AG04449 (cell line): ENCODE measurements around the gene ZNF521.

Source experiments
- CTCF ChIA-PET: fragments of 350-600 bp; formaldehyde crosslinking; extraction: SDS; loops from one replicate; lab custom pipeline; 2021; ENCODE audit warnings: antibody characterized with exemption; lab: Yijun Ruan, JAX
- POLR2A ChIA-PET: fragments of 400-600, 350-600 bp; formaldehyde crosslinking; extraction: SDS; loops from one replicate; lab custom pipeline; 2020; ENCODE audit warnings: antibody characterized with exemption, inconsistent platforms; lab: Yijun Ruan, JAX
- DNase-seq: peaks from one replicate; pipeline ENCODE4 v3.0.0-alpha.2; 2010; ENCODE audit warnings: low read depth, low spot score
- H3K4me3 ChIP-seq: 2 replicates; pipeline ENCODE4 v1.5.1; 2011; ENCODE audit warnings: low read depth, mild to moderate bottlenecking, control low read depth, low read length
- TF ChIP-seq, protein P1 (sequence below): IDR thresholded peaks from one replicate; pipeline ENCODE4 v1.5.1; 2011; ENCODE audit warnings: mild to moderate bottlenecking, moderate library complexity, low read length, control low read depth, inconsistent platforms; ENCODE audit not compliant: insufficient read depth; ENCODE audit errors: missing control alignments

The ZNF521 gene

DNA sequence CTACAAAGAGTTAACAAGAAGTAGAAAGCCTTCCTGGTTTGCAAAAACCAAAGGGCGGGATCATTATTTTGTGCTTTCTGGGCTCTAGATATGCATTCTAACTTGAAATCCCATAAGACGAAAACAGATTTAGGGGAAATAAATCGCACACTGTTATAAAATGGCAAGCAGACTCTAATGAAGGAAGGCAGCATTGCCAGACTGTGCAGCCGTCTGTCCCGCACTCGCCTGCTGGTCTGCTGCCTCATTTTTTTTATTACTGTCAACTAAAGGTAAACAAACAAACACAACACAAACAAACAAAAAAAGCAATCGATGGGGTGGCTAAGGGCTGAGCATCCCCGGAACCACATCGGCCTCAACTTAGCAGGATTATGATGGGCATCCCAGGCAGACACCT, 24.4 kb downstream of the ZNF521 start:
- CTCF ChIA-PET, result interaction anchor here (1.6 kb wide), 1 partner anchor 10 kb away, joined by 3 read pairs; no protein-coding TSS in a partner anchor
- DNase-seq, result no peak
- TF ChIP-seq, protein P1, sequence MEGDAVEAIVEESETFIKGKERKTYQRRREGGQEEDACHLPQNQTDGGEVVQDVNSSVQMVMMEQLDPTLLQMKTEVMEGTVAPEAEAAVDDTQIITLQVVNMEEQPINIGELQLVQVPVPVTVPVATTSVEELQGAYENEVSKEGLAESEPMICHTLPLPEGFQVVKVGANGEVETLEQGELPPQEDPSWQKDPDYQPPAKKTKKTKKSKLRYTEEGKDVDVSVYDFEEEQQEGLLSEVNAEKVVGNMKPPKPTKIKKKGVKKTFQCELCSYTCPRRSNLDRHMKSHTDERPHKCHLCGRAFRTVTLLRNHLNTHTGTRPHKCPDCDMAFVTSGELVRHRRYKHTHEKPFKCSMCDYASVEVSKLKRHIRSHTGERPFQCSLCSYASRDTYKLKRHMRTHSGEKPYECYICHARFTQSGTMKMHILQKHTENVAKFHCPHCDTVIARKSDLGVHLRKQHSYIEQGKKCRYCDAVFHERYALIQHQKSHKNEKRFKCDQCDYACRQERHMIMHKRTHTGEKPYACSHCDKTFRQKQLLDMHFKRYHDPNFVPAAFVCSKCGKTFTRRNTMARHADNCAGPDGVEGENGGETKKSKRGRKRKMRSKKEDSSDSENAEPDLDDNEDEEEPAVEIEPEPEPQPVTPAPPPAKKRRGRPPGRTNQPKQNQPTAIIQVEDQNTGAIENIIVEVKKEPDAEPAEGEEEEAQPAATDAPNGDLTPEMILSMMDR, result no peak
- no peak overlapping the region for H3K4me3 ChIP-seq
- POLR2A ChIA-PET, result no interaction called here

DNA sequence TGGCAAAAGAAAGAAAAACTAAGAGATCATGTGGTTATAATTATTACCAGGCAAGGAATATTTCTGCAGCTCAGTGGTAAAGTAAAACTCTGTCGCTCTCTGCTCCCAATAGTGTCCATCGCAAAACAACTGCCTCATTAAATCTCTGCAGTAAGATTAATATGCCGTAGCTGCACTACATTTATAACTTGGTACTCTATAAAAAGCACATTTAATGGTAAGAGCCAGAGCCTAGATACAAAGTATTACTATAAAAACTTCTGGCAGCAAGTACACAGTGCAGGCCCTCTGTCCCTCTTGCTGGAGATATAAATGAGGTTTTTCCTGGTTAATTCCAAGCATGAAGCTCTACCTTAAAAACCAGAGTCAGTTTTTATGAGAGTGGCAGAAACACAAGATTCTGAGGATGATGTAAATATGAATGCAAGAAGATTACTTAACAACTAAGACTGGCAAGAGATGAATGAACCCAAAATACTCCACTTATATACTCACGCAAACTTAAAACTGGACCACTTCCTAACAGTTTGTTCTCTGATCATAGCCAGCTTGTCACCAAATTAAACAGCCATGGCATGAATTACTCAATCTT, 25.5 kb downstream of the ZNF521 start:
- TF ChIP-seq, protein P1, result no peak
- CTCF ChIA-PET, result interaction anchor here (1.6 kb wide), 1 partner anchor 9 kb away, joined by 3 read pairs; no protein-coding TSS in a partner anchor
- no peak overlapping the region for H3K4me3 ChIP-seq
- no peak for DNase-seq
- POLR2A ChIA-PET, result no interaction called here

DNA sequence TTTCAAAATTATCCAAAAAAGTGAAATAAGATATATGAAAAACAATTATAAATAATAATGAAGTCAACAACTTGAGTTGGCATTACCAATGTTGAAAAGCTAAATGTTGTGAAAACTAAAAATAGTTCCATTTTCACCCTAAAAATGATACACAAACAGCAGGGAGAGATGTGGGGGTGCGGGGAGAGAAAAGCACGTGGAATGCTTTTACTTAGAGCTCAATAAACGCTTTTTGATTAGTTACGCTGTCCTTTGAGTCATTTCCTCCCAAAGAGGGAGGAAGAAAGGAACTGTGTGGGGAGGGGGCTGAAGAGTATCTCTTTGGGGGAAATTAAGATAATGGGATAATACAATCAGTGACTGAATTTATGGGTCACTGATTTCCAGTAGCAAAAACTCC, 29.2 kb downstream of the ZNF521 start:
- TF ChIP-seq, protein P1, result no peak
- ChIA-PET POLR2A (no interaction called here), CTCF (interaction anchor here (1.6 kb wide), 1 partner anchor 12 kb away, joined by 3 read pairs; no protein-coding TSS in a partner anchor)
- DNase-seq, result no peak
- H3K4me3 ChIP-seq, result no peak overlapping the region

DNA sequence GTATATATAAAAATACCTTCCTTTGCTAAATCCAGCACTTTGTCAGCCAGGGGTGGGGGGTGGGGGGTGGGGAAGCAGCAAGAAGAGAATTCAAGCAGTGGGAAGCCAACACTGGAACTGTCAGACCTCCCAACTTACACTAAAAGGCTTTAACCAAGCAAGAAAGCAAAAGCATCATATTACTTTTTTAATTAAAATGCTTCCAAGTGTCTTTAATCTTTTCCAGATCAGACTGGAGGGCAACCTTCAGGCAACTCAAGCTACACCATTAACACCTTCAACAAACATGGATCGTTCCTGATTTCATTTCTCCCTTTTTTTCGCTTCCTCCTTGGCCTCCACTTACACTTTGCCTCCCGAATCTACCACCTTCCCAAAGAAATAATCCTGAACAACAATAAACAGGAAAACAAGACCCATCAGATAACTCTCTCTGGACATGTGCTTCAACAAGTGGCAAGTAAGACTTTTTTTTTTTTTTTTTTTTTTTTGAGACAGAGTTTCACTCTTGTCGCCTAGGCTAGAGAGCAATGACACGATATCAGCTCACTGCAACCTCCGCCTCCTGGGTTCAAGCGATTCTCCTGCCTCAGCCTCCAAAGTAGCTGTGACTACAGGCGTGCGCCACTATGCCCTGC, 35.5 kb downstream of the ZNF521 start:
- TF ChIP-seq, protein P1, result no peak
- ChIA-PET CTCF (interaction anchor here (1.4 kb wide), 1 partner anchor 10 kb away, joined by 3 read pairs; no protein-coding TSS in a partner anchor), POLR2A (no interaction called here)
- DNase-seq, result no peak
- H3K4me3 ChIP-seq, result no peak overlapping the region

DNA sequence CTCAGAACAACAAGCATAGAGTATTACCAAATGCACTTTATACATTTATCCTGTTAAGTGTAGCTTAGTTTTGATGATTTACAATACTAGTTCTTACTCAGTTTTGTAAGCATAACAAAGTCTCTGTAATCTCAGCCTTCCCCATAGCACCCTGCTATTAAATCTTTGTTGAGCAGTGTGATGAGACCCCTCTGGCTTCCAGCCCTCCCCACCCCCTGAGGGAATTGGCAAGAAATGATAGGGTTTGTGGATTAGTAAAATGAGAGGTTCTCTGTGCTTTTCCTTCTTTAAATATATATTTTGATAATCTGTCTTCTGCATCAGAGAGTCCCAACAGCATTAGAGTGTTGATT, 37.2 kb downstream of the ZNF521 start:
- no peak overlapping the region for H3K4me3 ChIP-seq
- TF ChIP-seq, protein P1, result no peak
- ChIA-PET POLR2A (no interaction called here), CTCF (interaction anchor here (1.2 kb wide), 1 partner anchor 15 kb away, joined by 4 read pairs; no protein-coding TSS in a partner anchor)
- DNase-seq, result no peak

DNA sequence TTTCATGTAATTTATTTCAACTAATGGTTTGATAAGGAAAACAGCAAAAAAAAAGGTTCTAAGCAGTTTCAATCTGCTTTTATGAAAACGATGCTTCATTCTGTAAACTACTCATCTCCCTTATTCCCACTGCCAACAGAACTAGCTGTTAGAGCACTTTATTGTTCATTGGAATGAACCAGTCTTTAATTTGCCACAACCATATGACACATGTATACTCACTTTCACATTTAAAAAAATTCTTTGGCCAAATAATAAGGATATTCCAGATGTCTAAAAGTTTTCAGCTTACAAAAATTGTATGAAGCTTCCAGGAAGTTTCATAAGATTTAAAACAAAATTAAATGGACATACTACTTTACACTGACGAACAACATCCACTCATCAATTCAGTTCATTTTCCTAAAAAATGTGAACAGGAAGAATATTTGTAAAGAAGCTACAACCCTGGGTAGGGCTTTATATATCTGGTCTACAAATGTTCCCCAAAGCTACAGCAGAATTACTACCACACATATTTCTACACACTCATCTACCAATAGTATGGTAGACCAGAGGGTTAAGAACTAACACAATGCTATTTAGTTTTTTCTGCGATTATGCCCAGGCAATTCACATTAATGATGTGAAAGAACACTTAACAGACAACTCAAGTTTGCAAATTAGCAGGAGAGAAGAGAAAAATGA, 37.7 kb downstream of the ZNF521 start:
- H3K4me3 ChIP-seq, result no peak overlapping the region
- ChIA-PET CTCF (interaction anchor here (1.2 kb wide), 1 partner anchor 15 kb away, joined by 4 read pairs; no protein-coding TSS in a partner anchor), POLR2A (no interaction called here)
- TF ChIP-seq, protein P1, result no peak
- no peak for DNase-seq
